GM21367 (cell line): ENCODE results near the gene ACP6.
"Not testable (repeated sequence)": the region's sequence is repeated elsewhere in the genome, so short reads cannot be mapped to it uniquely, and the experiment has no call there.

Source experiments
- ATAC-seq: cut with Tn5 transposase; IDR thresholded peaks from one replicate; pipeline ENCODE4 v1.9.1; 2021; ENCODE audit not compliant: unreplicated experiment

The ACP6 gene

GRCh38 chr1:147624011-147624410 lies 46.3 kb downstream of the ACP6 start:
- no peak for ATAC-seq

GRCh38 chr1:147622731-147623130 lies 47.6 kb downstream of the ACP6 start:
- no peak for ATAC-seq

GRCh38 chr1:147620543-147620942 lies 49.8 kb downstream of the ACP6 start:
- no peak for ATAC-seq

GRCh38 chr1:147619741-147620140 lies 50.6 kb downstream of the ACP6 start:
- ATAC-seq = no peak

- no peak for ATAC-seq
Observed at GRCh38 chr1:147618771-147619170, 51.6 kb downstream of the ACP6 start.

- ATAC-seq = no peak
Observed at GRCh38 chr1:147618077-147618569, 52.2 kb downstream of the ACP6 start.

- ATAC-seq = not testable (repeated sequence)
Observed at GRCh38 chr1:147614966-147615365, 55.4 kb downstream of the ACP6 start.

GRCh38 chr1:147613506-147613905 lies 56.8 kb downstream of the ACP6 start:
- no peak for ATAC-seq

- ATAC-seq = no peak
Observed at GRCh38 chr1:147612366-147612765, 58.0 kb downstream of the ACP6 start.

GRCh38 chr1:147611586-147611985 lies 58.7 kb downstream of the ACP6 start:
- ATAC-seq = no peak

- peak; percentile 63 for ATAC-seq
Observed at GRCh38 chr1:147611021-147611426, 59.3 kb downstream of the ACP6 start.

GRCh38 chr1:147609358-147609757 lies 61.0 kb downstream of the ACP6 start:
- no peak for ATAC-seq

- no peak for ATAC-seq
Observed at GRCh38 chr1:147608596-147608995, 61.7 kb downstream of the ACP6 start.

GRCh38 chr1:147605591-147605990 lies 64.7 kb downstream of the ACP6 start:
- no peak for ATAC-seq

GRCh38 chr1:147603986-147604385 lies 66.3 kb downstream of the ACP6 start:
- no peak for ATAC-seq

- ATAC-seq = no peak
Observed at GRCh38 chr1:147600119-147601111, 69.9 kb downstream of the ACP6 start.

- ATAC-seq = peak; percentile 72
Observed at GRCh38 chr1:147599362-147600118, 70.8 kb downstream of the ACP6 start.

GRCh38 chr1:147598621-147599361 lies 71.5 kb downstream of the ACP6 start:
- no peak for ATAC-seq

GRCh38 chr1:147597010-147597409 lies 73.3 kb downstream of the ACP6 start:
- ATAC-seq = no peak
